ENCODE measurements around the gene MIGA1.
"Not testable (repeated sequence)": the region's sequence is repeated elsewhere in the genome, so short reads cannot be mapped to it uniquely, and the experiment has no call there.

The MIGA1 gene

GRCh38 chr1:77779529-77780281 is at the start of gene MIGA1:
MIGA1 (plus strand) TSS chr1:77779649; CDS start chr1:77783253, 3,604 bp downstream.
- peak; percentile 90 for DNase-seq

GRCh38 chr1:77732090-77732489 is 47.4 kb upstream of the MIGA1 start:
- no peak for DNase-seq

- no peak for DNase-seq
Measured at GRCh38 chr1:77739235-77739634, 40.2 kb upstream of the MIGA1 start.

- no peak for DNase-seq
Measured at GRCh38 chr1:77741316-77741715, 38.1 kb upstream of the MIGA1 start.

- no peak for DNase-seq
Measured at GRCh38 chr1:77742011-77742555, 37.4 kb upstream of the MIGA1 start.

- DNase-seq: no peak
Measured at GRCh38 chr1:77744576-77744975, 34.9 kb upstream of the MIGA1 start.

GRCh38 chr1:77749489-77749888 is 30.0 kb upstream of the MIGA1 start:
- DNase-seq: peak; percentile 73

- no peak for DNase-seq
Measured at GRCh38 chr1:77756052-77756754, 23.2 kb upstream of the MIGA1 start.

GRCh38 chr1:77757066-77757584 is 22.3 kb upstream of the MIGA1 start:
- DNase-seq: no peak

- DNase-seq: peak; percentile 56
Measured at GRCh38 chr1:77757603-77758002, 21.8 kb upstream of the MIGA1 start.

GRCh38 chr1:77759071-77760028 is 20.1 kb upstream of the MIGA1 start, which contains the start of gene USP33:
USP33 (minus strand) TSS chr1:77759852; CDS start chr1:77741697, 18,155 bp downstream.
- peak; percentile 80 for DNase-seq

- DNase-seq: peak; percentile 78
Measured at GRCh38 chr1:77762072-77762476, 17.4 kb upstream of the MIGA1 start.

- DNase-seq: no peak
Measured at GRCh38 chr1:77768006-77768405, 11.4 kb upstream of the MIGA1 start.

GRCh38 chr1:77776007-77776700 is 3.3 kb upstream of the MIGA1 start:
- DNase-seq: no peak

GRCh38 chr1:77781683-77782082 is 2.2 kb downstream of the MIGA1 start:
- DNase-seq: no peak

- DNase-seq: no peak
Measured at GRCh38 chr1:77783141-77783540, 3.7 kb downstream of the MIGA1 start.

- not testable (repeated sequence) for DNase-seq
Measured at GRCh38 chr1:77786093-77786741, 6.8 kb downstream of the MIGA1 start.

- DNase-seq: no peak
Measured at GRCh38 chr1:77794550-77794949, 15.1 kb downstream of the MIGA1 start.

GRCh38 chr1:77796695-77797405 is 17.4 kb downstream of the MIGA1 start:
- no peak for DNase-seq

GRCh38 chr1:77797991-77798390 is 18.5 kb downstream of the MIGA1 start:
- DNase-seq: no peak

GRCh38 chr1:77802026-77802425 is 22.6 kb downstream of the MIGA1 start:
- DNase-seq: no peak
